K562 (cell line): ENCODE measurements around the gene LYPD6B.

ENCODE experiments used
- ATF7 ChIP-seq: fragments of 450-650 bp; IDR thresholded peaks from 2 replicates; pipeline ENCODE4 v1.7.1; 2014; ENCODE audit warnings: mild to moderate bottlenecking, moderate library complexity
- C11orf30 ChIP-seq: fragments of 450-650 bp; IDR thresholded peaks from 2 replicates; pipeline ENCODE4 v1.6.1; 2016; ENCODE audit warnings: low read depth, mild to moderate bottlenecking
- RAD51 ChIP-seq: fragments of 450-650 bp; IDR thresholded peaks from 2 replicates; pipeline ENCODE4 v1.7.1; 2016; ENCODE audit warnings: low read depth, mild to moderate bottlenecking, borderline replicate concordance

DNA sequence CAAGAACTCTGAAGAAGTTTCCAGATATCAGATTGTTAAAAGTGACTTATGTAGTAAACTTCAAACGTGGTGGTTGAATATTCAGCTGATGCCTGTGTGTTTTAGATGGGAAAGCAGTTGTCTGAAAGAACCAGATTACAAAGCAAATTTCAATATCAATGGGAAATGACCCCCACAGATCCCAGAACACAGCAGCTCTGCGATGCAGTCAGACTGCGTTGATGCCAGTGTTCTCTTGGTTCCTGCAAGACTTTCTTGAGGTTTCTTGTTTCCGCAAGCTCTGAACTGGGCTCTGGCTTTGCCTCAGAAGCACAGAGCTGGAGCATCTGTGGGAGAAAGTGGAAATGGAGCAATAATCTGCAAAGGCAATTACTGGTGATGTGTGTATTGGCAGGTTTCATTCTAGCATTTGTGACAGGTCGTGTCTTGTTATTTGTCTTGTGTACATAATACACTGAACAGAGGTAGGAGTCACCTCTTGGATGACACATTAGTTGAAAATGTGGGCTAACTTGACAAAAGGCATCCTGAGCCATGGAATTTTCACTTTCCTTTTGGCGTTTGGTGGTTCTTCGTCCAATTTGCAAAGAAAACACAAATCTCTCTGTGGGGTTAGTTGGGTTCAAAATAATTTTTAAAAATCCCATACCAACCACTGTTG is 10.8 kb upstream of the LYPD6B start:
- TF ChIP-seq ATF7 (no peak), C11orf30 (no peak), RAD51 (no peak)
